ENCODE measurements around the gene SFRP2. TPM values are rescaled to one million over a fixed set of nuclear protein-coding genes. Genes with fewer than 3 reads are reported as not detected.
A peak's percentile ranks its signal among the peaks of the same experiment; 100 is the strongest.

The SFRP2 gene, protein sequence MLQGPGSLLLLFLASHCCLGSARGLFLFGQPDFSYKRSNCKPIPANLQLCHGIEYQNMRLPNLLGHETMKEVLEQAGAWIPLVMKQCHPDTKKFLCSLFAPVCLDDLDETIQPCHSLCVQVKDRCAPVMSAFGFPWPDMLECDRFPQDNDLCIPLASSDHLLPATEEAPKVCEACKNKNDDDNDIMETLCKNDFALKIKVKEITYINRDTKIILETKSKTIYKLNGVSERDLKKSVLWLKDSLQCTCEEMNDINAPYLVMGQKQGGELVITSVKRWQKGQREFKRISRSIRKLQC
- 10 to 100 TPM in 3 of 4 donors, 1 to 10 TPM in 1; 7.2 to 20.3 (median 18.7) TPM for total RNA-seq

DNA sequence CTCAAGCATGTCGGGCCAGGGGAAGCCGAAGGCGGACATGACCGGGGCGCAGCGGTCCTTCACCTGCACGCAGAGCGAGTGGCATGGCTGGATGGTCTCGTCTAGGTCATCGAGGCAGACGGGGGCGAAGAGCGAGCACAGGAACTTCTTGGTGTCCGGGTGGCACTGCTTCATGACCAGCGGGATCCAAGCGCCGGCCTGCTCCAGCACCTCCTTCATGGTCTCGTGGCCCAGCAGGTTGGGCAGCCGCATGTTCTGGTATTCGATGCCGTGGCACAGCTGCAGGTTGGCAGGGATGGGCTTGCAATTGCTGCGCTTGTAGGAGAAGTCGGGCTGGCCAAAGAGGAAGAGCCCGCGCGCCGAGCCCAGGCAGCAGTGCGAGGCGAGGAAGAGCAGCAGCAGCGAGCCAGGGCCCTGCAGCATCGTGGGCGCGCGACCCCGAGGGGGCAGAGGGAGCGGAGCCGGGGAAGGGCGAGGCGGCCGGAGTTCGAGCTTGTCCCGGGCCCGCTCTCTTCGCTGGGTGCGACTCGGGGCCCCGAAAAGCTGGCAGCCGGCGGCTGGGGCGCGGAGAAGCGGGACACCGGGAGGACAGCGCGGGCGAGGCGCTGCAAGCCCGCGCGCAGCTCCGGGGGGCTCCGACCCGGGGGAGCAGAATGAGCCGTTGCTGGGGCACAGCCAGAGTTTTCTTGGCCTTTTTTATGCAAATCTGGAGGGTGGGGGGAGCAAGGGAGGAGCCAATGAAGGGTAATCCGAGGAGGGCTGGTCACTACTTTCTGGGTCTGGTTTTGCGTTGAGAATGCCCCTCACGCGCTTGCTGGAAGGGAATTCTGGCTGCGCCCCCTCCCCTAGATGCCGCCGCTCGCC lies at the start of gene SFRP2:
SFRP2 (minus strand) TSS at position 671 of the 864 bp plus-strand sequence; CDS start at position 423, 248 bp downstream.
- Histone ChIP-seq H3K27ac (no peak within 1 kb of the TSS), H3K9me3 (no peaks in the 10 kb centered on the region), H3K36me3 (no peaks in the 10 kb centered on the region), H3K4me3 (peak within 1 kb of the TSS; percentile 13 to 38 (median 20)), H3K27me3 (peaks cover 0 to 55% of the 10 kb centered on the region in 2 donors), H3K4me1 (peaks cover 0 to 38% (median 7%) of the 10 kb centered on the region in 4 donors)
- TF ChIP-seq, protein P1, sequence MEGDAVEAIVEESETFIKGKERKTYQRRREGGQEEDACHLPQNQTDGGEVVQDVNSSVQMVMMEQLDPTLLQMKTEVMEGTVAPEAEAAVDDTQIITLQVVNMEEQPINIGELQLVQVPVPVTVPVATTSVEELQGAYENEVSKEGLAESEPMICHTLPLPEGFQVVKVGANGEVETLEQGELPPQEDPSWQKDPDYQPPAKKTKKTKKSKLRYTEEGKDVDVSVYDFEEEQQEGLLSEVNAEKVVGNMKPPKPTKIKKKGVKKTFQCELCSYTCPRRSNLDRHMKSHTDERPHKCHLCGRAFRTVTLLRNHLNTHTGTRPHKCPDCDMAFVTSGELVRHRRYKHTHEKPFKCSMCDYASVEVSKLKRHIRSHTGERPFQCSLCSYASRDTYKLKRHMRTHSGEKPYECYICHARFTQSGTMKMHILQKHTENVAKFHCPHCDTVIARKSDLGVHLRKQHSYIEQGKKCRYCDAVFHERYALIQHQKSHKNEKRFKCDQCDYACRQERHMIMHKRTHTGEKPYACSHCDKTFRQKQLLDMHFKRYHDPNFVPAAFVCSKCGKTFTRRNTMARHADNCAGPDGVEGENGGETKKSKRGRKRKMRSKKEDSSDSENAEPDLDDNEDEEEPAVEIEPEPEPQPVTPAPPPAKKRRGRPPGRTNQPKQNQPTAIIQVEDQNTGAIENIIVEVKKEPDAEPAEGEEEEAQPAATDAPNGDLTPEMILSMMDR (IDR thresholded peaks at IDR 0.05): no peak
- TF ChIP-seq POLR2A (IDR thresholded peaks at IDR 0.05): no peak
- DNase-seq: peak in 1 of 3 donors; percentile 49

DNA sequence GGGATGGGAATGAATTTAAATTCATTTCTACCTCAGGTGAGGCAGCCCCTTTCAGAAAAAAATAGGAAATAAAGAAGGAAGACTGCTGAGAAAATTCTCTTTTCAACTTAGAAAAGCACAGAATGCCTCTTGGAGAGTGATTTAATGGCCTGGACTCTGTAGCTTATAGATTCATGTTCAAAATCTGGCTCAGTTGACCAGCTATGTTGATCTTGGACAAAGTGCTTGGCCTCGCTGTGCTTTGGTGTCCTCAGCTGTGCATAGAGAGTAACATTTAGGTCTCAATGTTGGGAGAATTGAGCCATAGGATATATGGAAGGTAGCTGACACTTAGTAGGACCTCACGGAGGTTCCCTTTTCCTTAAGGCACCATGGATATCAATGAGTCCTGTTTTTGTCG lies 49.7 kb upstream of the SFRP2 start:
- Histone ChIP-seq H3K4me1 (no peaks in the 10 kb centered on the region), H3K27me3 (no peaks in the 10 kb centered on the region), H3K9me3 (no peaks in the 10 kb centered on the region), H3K27ac (no peak overlapping the region), H3K4me3 (no peak overlapping the region), H3K36me3 (no peaks in the 10 kb centered on the region)
- TF ChIP-seq, protein P1 (IDR thresholded peaks at IDR 0.05): no peak
- TF ChIP-seq POLR2A (IDR thresholded peaks at IDR 0.05): no peak
- DNase-seq: no peak

DNA sequence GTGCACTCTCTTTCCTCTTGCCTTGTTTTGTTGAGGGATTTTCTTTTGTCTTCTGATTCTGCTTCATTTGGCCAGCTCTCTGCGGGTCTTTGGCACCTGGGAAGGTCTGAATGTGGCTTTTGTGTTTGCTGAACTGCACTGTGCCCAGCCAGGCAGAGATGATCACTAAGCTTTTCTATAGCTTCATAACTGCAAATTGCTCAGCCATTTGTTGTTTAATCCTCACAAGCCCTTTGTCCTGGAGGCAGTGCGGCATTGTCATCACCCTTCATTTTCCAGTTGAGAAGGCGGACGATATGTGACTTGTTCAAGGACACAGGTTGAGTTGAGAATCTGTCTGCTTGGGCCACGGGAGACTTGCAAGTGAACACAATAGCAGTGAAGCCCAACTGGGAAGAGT lies 46.0 kb upstream of the SFRP2 start:
- Histone ChIP-seq H3K27me3 (no peaks in the 10 kb centered on the region), H3K9me3 (no peaks in the 10 kb centered on the region), H3K27ac (no peak overlapping the region), H3K4me1 (no peaks in the 10 kb centered on the region), H3K36me3 (no peaks in the 10 kb centered on the region), H3K4me3 (no peak overlapping the region)
- DNase-seq: no peak
- TF ChIP-seq, protein P1 (IDR thresholded peaks at IDR 0.05): no peak
- no peak for TF ChIP-seq POLR2A (IDR thresholded peaks at IDR 0.05)

DNA sequence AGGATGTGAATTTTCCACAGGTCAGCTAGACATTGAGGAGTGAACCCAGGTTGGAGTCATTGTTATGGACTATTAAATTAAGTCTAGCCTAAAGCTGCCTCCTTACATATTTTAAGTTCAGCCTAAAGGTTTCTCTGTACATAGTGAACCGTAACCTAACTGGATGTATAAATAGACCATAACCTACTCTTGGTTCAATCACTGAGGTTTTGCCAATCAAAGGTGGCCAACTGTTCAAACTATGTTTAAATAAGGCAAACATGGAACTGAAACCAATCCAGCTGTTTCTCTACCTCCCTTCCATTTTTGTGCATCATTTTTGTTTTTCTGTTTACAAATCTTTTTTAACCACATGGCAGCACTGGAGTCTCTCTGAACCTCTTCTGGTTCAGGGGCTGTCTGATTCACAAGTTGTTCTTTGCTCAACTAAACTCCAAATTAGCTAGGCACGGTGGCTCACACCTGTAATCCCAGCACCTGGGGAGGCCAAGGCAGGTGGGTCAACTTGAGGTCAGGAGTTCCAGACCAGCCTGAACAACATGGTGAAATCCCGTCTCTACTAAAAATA lies 43.9 kb upstream of the SFRP2 start:
- Histone ChIP-seq H3K36me3 (no peaks in the 10 kb centered on the region), H3K4me3 (no peak overlapping the region), H3K27ac (no peak overlapping the region), H3K9me3 (no peaks in the 10 kb centered on the region), H3K27me3 (no peaks in the 10 kb centered on the region), H3K4me1 (no peaks in the 10 kb centered on the region)
- no peak for DNase-seq
- TF ChIP-seq, protein P1 (IDR thresholded peaks at IDR 0.05): no peak
- no peak for TF ChIP-seq POLR2A (IDR thresholded peaks at IDR 0.05)

DNA sequence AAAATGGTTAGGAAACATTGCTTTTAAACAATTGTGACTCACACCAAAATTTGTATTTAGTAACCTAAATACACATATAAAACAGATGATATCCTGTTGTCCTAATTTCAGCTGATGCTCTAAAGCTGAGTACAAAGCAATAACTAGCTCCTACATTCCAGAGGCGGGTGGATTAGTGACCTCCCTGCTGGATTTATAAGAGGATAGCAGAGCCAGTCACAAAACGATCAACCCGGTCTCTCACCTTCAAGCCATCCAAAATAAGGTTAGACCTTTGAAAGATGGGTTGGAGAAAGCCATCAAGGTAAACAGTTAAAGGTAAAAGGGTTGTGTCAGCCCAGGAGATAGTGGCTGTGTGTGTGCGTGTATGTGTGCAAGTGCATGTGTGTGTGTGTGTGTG lies 43.2 kb upstream of the SFRP2 start:
- no peak for DNase-seq
- no peaks in the 10 kb centered on the region for H3K4me1 ChIP-seq
- H3K27ac ChIP-seq: no peak overlapping the region
- no peaks in the 10 kb centered on the region for H3K9me3 ChIP-seq
- H3K36me3 ChIP-seq: no peaks in the 10 kb centered on the region
- no peaks in the 10 kb centered on the region for H3K27me3 ChIP-seq
- H3K4me3 ChIP-seq: no peak overlapping the region
- TF ChIP-seq, protein P1 (IDR thresholded peaks at IDR 0.05): no peak

Data from Peyer's patch (tissue), 4 donors.